ENCODE measurements around the gene GATAD2A.
"Not testable (repeated sequence)": the region's sequence is repeated elsewhere in the genome, so short reads cannot be mapped to it uniquely, and the experiment has no call there.

DNA sequence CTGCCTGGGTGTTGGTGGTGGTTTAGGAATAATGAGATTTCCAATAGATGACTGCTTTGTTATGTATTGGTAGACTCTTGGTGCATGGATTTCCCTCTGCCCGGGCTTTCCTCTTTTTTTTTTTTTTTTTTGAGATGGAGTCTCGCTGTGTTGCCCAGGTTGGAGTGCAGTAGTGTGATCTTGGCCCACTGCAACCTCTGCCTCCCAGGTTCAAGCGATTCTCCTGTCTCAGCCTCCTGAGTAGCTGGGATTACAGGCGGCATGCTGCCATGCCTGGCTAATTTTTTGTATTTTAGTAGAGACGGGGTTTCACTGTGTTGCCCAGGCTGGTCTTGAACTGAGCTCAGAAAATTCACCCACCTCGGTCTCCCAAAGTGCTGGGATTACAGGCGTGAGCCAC lies 11.1 kb upstream of the GATAD2A start:
- TF ChIP-seq ZSCAN32 (CRISPR knock-in tag; IDR thresholded peaks at IDR 0.05); STAT5A (IDR thresholded peaks at IDR 0.05; ENCODE audit: borderline replicate concordance, low read length); CBX2 (IDR thresholded peaks at IDR 0.05; ENCODE audit: insufficient read depth, low read length, poor library complexity, severe bottlenecking); NCOA1 (IDR thresholded peaks at IDR 0.05; ENCODE audit: low read depth); FIP1L1 (IDR thresholded peaks at IDR 0.05; ENCODE audit: low read depth, low read length, poor library complexity, severe bottlenecking); COPS2 (conservative IDR thresholded peaks at IDR 0.05); KDM1A (IDR thresholded peaks at IDR 0.05); BRCA1 (IDR thresholded peaks at IDR 0.05); BRCA1 (CRISPR knock-in tag; IDR thresholded peaks at IDR 0.05); ZNF76 (CRISPR knock-in tag; IDR thresholded peaks at IDR 0.05; ENCODE audit: borderline replicate concordance); CREB3L1 (IDR thresholded peaks at IDR 0.05; ENCODE audit: borderline replicate concordance, low read depth): not testable (repeated sequence)
- TF ChIP-seq, protein P1, sequence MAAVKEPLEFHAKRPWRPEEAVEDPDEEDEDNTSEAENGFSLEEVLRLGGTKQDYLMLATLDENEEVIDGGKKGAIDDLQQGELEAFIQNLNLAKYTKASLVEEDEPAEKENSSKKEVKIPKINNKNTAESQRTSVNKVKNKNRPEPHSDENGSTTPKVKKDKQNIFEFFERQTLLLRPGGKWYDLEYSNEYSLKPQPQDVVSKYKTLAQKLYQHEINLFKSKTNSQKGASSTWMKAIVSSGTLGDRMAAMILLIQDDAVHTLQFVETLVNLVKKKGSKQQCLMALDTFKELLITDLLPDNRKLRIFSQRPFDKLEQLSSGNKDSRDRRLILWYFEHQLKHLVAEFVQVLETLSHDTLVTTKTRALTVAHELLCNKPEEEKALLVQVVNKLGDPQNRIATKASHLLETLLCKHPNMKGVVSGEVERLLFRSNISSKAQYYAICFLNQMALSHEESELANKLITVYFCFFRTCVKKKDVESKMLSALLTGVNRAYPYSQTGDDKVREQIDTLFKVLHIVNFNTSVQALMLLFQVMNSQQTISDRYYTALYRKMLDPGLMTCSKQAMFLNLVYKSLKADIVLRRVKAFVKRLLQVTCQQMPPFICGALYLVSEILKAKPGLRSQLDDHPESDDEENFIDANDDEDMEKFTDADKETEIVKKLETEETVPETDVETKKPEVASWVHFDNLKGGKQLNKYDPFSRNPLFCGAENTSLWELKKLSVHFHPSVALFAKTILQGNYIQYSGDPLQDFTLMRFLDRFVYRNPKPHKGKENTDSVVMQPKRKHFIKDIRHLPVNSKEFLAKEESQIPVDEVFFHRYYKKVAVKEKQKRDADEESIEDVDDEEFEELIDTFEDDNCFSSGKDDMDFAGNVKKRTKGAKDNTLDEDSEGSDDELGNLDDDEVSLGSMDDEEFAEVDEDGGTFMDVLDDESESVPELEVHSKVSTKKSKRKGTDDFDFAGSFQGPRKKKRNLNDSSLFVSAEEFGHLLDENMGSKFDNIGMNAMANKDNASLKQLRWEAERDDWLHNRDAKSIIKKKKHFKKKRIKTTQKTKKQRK (IDR thresholded peaks at IDR 0.05; ENCODE audit: borderline replicate concordance, low read depth, low read length), result not testable (repeated sequence)
- TF ChIP-seq, protein P2, sequence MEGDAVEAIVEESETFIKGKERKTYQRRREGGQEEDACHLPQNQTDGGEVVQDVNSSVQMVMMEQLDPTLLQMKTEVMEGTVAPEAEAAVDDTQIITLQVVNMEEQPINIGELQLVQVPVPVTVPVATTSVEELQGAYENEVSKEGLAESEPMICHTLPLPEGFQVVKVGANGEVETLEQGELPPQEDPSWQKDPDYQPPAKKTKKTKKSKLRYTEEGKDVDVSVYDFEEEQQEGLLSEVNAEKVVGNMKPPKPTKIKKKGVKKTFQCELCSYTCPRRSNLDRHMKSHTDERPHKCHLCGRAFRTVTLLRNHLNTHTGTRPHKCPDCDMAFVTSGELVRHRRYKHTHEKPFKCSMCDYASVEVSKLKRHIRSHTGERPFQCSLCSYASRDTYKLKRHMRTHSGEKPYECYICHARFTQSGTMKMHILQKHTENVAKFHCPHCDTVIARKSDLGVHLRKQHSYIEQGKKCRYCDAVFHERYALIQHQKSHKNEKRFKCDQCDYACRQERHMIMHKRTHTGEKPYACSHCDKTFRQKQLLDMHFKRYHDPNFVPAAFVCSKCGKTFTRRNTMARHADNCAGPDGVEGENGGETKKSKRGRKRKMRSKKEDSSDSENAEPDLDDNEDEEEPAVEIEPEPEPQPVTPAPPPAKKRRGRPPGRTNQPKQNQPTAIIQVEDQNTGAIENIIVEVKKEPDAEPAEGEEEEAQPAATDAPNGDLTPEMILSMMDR (IDR thresholded peaks at IDR 0.05 in 2 of 3, conservative IDR thresholded peaks at IDR 0.05 in 1 of 3; ENCODE audit: insufficient read depth in 2 of 3, low read depth in 1 of 3, low read length in 3 of 3), result not testable (repeated sequence)
